CD4-positive, alpha-beta T cell treated with Interleukin-4 for 1 hour (primary cell): Measurements from ENCODE around the gene SMC1B.
"Not testable (repeated sequence)": the region's sequence is repeated elsewhere in the genome, so short reads cannot be mapped to it uniquely, and the experiment has no call there.

Experiments
- DNase-seq, 2 donors: peaks; one replicate each; pipeline ENCODE4 v3.0.0-alpha.2; 2020 to 2022

Gene SMC1B

DNA sequence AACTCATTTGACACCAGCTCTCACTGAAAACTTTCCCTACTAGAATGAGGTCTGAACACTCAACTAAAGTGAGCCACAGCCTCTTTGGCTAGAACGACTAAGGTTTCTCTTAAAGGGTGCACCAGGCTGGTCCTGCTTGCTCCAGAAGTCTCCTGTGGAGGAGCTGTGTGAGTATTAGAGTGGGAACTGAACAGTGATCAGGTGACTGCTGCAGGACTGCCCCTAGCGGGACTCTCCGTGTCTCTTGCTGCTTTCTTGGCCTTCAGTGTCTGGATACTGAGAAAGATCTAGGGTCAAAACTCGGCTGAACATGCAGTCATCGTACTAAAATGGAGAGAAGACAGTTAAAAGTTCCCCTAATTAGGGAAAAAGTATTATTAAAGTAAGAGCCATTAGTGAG is 69.1 kb downstream of the SMC1B start:
- DNase-seq, result no peak

DNA sequence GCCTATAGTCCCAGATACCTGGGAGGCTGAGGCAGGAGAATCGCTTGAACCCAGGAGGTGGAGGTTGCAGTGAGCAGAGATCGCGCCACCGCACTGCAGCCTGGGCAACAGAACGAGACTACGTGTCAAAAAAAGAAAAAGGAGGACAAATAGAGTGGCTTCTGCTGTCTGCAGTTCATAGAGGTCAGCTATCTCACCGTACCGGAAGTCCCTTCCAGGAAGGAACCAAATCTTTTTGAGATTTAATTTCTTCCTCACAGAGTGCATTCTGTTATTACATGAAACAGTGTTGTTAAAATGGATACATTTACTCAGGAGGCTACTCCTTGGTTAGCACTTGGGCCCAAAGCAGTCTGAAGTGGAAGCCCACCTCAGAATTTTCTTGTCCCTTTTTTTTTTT is 70.3 kb downstream of the SMC1B start:
- no peak for DNase-seq

DNA sequence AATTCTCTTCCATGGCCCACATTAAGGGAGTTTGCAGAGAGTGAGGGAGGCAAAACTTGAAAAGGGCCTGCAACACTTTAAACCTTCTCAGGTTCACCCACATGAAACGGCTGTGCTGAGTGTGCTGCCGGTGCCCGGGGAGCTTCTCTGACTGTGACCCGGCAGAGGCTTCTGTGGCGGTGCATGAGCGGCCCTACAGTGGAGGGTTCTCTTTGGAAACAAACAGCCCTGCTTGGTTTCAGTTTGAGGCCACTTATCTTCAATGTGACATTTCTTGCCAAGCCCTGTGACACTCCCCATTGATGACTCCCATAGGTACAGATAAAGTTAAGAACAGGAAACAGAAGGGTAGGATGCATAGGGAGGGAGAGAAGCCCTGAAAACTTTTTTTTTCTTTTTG is 71.9 kb downstream of the SMC1B start:
- DNase-seq, result peak; percentile 49 to 66

DNA sequence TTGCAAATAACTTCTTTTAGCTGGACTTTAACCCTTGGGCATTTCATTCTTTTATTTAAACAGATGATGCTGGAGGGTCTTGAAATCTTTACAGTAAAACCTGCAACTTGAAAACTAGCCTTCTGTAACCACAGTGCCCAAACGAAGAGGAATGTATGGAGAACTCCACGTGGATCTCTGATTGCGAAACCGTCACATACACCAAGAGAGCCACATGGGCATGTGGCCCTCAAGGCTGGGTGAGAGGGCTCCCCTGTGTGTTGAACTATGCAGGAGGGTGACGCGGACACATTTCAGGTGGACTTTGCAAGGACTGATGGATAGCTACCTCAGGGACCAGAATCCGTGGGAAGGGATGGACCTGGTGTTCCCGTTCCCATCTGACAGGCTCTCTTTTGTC is 73.1 kb downstream of the SMC1B start:
- DNase-seq, result no peak

DNA sequence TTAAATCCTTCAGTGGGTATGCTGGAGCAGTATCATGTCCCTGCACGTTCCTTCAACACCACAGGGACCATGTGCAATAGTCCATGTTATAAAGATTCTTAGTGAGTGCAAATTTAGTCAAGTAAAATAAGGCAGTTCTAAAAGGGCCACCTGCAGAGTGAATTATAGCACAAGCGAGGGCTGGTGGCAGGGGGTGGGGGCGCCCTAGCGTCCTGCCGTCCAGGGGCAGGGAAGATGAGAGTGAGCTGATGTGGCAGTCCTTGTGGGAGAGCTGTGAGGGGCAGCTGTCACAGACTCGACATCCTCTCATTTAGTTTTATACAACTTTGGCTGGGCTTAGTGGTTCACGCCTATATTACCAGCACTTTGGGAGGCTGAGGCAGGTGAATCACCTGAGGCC is 74.6 kb downstream of the SMC1B start:
- DNase-seq, result no peak

DNA sequence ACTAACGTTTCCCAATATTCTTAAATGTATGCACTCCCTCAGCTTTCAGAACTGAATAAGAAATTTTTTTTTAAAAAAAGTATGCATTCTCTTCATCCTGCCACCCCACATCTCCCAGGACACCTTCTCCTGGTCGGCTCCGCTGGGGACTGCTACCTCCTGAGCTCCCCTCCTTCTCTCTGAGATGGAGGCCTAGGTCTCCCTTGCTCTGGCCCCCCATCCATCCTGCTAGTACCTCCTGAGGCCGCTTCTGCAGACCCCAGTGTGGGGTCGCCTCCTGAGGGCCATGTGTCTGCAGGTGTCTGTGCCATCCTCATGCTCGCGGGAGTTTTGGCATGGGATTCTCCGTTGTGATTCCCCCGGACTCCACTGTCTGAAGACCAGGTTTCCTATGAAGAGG is 75.9 kb downstream of the SMC1B start:
- no peak for DNase-seq

DNA sequence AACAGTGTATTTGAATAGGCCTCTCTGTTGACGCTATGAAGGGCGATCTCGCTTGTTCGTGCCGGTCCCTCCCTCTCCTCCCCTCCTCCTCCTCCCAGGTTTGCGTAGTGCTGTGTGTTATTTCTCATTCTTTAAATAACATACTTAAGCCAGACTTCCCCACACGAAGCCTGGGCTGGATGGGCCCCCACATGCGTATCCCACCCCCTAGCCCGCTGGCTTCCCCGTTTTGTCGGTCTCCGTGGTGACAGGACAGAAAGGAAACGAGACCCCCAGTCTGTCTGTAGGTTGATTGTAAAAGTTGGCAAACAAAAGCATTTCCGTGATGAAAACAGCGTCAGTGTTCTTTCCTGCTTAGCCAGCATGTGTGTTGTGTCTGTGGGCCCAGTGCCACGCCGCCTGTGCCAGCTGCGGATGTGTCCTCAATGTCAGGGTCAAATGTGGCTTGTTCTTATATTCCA is 76.4 kb downstream of the SMC1B start:
- DNase-seq, result peak; percentile 25 to 68

DNA sequence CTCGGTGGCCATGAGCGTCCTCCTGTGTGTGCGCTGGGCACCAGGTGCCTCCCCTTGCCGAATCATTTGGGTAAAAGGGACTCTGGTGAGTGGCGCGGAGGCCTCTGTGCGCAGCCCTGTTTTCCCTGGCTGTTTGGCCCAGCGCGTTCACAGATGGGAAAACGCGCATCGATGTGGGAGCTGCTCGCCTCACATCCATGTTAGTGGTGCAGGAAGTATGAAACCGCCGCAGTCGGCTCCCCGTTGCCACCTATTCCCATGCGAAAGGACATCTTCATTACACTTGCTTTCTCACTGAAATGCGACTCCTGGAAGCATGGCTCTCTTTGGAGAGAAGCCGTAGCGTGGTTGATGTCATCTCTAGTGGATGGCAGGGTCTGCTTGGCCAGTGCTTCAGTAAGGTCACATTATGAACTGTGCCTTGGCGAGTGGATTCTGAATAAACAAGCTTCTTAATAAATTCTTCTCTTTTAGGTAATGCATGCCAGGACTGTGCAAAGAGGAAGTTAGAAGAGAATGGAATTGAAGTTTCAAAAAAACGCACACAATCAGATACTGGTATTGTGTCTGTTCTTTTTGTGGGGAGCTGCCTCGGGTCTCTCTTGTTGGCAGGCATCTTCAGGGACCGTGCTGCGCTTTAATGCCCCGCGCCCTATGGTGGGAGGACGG is 77.4 kb downstream of the SMC1B start:
- DNase-seq, result no peak

DNA sequence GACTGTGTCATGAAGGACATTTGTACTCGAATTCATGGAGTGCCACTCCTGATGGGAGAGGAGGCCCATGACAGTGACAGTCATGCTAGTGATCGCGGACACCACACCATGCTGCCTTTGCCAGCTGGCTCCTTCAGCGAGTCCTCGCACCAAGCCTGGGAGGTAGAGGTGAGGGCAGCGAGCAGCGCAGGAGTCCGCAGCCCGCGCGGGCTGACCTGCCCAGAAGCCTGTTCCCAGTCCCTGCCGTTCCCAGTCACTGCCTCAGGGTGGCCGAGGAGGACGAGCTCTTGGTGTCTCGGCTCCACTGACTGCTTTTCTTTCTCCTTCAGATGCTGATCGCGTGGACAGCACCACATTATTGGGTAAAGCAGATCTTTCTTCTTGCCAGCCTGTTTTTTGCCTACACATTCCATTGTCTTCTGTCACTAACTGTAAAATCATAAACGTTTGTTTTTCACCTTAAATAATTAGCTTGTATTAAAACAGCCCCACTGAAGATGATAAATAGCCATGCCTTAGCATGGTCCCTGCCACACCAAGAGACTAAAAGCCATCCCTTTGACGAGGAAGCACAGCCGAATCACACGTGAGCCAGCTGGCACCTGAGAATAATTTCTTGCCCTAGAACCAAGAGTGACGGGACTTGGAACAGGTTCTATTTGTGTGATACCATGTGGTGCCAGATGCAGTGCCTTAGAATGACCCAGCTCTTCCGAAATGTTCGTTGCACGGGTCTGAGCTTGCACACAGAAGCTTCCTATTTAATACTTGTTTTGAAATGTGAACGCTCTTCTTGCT is 78.2 kb downstream of the SMC1B start:
- no peak for DNase-seq

DNA sequence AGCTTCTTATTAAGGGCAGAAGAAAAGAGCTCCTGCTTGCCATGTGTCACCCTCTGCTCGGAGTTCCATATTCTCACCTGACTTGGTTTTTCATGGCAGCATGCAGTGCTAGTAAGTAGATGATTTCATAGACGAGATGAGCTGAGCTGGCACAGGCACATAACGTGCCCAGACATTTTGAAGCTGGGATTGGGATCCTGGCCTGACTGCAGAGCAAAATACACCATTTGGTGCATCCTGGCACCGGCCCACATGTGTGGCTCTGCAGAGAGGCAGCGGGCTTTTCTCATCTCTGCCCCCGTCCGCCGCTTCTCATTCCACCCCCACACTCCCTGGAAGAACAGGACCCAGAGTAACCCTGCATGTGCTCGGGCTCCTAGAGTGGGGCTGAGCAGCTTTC is 78.9 kb downstream of the SMC1B start:
- no peak for DNase-seq

DNA sequence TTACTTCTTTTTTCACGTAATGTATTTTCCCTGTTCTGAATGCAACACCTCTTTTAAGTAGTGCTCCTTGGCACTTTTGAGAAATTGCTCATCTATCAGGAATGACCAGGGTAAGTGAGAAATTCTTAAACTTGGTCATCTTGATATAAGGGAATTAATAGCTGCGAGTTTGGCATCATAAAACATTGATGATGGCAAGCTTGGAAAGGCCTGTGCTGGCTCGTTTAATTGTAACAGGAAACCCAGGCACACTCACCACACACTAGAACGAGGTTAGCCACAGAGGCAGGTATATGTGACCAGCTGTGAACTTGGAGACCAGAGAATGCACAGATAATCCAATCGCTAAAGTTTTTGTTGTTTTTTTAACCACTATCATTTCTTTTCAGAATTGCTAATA is 79.3 kb downstream of the SMC1B start:
- no peak for DNase-seq

DNA sequence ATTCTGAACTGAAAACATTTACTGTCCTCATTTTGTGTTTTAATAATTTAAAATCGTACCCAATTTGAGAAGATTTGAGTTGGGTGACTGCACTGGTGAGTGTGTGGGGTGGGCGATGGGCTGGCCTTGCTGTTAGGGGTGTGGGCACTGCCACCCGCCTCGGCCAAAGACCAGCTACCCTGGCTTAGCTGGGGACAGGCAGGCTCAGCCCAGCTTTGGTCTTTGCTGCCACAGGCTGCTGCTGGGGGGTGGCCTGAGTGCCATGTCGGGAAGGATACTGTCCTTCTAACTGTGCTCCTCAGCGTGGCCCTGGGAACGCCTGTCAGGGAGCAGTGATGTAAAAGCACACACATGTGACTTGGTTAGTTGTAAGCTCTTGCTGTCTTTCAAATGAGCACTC is 81.4 kb downstream of the SMC1B start:
- DNase-seq, result no peak

DNA sequence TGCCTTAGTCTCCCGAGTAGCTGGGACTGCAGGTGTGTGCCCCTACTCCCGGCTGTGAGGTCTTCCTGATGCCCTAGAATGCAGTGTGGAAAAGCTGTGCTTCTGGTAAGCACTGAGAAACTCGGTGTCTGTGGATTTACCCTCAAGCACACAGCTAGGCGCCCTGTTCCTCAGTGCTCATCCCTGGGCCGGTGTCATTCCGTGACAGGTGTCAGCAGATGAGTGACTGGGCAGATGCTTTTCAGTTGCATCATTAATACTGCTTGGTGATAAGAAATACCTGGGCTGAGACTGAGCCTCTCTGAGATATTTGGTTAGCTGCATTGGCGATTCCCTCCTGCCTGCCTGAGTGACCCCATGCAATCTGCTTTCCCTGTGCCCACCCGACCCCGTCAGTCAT is 81.9 kb downstream of the SMC1B start:
- DNase-seq, result no peak

DNA sequence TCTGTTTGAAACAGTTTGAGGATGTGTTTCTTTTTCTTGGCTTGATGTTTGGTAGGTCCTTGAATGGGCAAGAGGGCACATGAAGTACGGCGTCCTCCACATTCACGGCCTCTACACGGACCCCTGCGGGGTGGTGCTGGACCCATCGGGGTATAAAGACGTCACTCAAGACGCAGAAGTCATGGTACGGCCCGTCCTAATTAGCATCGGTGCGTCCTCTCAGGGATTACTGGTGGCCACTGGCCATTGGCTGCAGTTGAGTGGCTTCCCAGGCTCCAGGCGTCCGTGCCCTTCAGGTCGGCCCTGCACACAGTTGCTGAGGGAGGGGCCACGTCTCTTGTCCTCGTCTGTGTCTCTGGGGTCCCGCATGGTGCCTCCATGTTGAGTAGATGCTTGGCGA is 82.9 kb downstream of the SMC1B start:
- DNase-seq, result no peak

DNA sequence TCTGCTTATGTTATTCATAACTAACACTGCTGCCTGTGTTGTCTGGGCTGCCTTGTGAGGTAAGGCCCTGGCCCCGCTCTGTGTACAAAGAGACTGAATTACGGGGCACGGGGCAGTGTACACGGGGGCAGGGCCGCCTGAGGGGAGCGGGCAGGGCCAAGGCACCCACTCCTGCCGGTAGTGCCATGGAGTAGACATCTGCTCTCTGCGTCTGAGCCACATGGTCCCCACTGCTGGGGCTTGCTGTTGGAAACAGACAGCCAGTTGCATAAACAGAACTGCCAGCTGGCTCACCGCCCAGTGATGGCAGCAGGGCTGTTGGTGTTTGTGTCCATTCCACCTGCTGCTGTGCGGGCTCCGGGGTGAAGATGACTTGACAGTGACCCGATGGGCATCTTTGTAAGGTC is 83.9 kb downstream of the SMC1B start:
- DNase-seq, result no peak

DNA sequence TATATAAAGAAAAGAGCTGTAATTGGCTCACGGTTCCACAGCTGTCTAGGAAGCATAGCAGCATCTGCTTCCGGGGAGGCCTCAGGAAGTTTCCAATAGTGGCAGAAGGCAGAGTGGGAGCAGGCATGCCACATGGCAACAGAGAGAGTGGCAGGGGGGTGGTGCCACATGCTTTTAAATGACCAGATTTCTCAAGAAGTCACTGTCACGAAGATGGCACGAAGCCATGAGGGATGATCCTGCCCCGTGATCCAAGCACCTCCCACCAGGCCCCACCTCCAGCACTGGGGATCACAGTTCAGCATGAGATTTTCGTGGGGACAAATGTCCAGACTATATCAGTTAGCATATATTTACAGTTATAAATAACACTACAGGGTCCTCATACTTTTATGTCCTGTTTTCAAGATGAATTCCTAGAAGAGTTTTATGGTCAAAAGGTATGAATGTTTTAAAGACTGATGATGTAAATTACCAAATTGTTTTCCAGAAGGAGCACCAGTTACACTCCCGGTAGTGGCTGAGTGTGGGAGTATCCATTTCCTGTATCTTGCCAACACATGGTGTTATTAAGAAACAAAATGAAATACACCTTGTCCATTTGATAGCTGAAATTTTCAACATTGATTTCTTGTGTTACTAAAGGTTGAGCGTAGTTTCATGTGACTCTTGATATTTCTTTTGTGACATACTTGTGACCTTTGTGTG is 84.4 kb downstream of the SMC1B start:
- DNase-seq, result no peak

DNA sequence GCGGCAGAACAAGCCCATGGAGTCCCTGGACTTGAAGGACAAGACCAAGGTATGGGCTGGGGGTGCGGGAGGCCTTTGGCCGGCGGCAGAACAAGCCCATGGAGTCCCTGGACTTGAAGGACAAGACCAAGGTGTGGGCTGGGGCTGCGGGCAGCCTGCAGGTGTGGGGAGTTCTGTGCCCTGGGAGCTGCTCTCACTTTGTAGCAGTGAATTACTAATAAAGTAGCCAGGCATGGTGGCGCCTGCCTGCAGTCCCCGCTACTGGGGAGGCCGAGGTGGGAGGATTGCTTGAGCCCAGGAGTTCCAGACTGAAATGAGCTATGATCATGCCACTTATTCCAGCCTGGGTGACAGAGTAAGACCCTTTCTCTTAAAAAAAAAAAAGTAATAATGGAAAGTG is 85.1 kb downstream of the SMC1B start:
- not testable (repeated sequence) for DNase-seq

DNA sequence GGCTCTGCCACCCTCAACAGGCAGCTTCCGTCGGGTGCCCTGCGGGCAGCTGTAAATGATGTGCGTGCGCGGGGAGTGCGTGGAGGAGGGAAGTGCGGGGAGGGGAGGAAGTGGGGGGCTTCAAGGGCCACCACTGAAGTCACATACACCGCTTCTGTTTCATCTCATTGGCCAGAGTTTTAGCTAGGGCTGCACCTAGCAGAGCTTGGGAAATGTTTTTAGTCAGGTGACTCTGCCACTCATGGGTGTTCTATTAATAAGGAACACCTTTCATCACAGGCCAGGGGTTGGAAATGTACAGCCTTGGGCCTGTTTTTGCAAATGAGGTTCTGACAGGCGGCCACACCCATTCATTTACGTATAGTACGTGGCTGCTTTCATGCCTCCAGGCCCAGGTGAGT is 89.1 kb downstream of the SMC1B start:
- DNase-seq, result no peak

DNA sequence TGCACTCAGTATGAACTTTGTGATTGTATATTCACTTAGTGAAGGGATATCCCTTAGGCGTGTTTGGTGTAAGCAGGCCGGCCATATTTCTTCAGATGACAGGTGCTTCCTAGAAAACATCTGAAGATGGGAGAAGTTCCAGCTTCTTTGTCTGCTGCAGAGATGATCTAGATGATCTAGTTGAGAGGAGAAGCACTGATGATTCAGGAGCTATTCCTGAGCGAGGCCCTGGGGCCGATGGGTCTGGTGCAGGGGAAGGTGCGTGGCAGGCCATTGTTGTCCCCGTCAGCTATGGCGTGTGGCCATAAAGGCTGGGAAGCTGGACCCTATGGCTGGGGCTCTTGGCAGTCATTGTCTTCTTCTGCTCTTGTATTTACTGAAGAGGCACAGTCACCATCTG is 89.7 kb downstream of the SMC1B start:
- no peak for DNase-seq

DNA sequence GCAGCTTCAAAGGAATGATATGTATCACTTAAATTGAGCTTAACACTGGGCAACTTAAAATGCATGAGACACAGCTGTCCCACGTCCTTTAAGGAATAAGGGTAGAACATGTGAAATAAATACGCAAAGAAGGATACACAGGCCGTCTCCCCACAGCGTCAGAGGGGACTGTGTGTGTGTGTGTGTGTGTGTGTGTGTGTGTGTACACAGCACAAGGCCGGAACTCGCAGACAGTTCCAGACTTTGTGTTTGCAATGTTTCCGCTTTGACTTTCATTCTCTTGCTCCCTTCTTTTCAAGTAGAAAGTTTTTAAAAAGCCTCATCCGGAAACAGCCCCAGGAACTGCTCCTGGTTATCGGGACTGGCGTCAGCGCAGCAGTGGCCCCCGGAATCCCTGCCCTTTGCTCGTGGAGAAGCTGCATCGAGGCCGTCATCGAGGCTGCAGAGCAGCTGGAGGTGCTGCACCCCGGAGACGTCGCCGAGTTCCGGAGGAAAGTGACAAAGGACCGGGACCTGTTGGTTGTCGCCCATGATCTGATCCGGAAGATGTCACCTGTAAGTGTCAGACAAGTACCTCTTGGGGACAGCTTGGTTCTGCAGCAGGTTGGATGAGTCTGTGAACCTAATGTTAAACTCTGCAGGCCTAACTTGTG is 90.4 kb downstream of the SMC1B start:
- no peak for DNase-seq

DNA sequence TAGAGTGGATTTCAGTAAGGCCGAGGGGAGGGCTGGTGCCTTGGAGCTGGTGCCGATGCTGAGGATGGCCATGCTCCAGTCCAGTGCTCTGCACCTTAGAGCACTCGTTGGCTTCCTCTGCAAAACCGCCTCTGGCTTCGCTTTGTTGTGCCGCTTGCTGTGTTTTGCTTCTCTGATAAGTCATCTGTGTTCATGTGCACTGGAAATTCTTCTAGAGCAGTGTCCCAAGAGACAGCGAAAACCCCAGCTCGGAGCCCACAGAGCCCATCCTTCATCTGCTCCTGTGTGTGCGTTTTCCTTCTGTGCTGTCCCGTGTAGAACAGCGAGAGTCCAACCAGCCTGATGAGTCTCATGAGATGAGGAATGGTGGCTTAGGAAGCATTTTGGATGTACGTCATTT is 91.6 kb downstream of the SMC1B start:
- DNase-seq, result no peak

DNA sequence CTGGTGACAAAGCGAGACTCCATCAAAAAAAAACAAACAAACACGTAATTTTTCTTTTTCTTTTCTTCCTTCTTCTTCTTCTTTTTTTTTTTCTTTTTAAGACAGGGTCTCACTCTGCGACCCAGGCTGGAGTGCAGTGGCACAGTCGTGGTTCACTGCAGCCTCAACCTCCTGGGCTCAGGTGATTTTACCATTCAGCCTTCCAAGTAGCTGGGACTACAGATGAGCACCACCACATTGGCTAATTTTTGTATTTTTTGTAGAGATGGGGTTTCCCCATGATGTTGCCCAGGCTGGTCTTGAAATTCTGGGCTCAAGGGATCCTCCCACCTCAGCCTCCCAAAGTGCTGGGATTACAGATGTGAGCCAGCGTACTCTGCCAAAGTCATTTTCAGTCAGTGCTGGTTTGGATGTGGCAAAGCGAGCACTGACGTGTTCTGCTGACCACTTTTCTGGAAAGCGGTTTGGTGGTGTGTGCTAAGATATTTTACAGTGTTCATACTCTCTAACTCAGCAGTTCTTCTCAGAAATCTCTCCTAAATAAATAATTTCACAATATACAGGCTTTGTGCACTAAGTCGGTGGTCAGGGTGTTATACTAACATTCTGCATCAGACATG is 92.9 kb downstream of the SMC1B start:
- DNase-seq, result peak in 1 of 2 donors; percentile 42

DNA sequence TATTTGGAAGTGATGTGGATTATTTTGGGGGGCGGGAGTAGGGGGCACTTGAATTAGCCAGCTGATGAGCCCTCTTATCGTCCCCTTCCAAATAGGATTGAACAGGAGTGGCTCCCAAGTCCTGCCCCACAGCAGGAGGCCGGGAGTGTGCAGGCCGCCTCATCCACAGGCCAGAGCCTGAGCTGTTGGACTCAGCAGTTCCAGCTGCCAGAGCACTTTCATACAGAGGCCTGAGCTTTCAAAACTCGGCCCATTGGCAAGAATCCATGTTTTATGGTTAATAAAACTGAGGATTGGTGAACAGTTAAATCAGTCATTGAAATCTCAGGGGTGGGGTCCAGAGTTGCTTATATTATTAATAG is 94.1 kb downstream of the SMC1B start:
- no peak for DNase-seq
